IMR-90 (cell line): ENCODE measurements around the gene CCDC40. TPM values are rescaled to one million over a fixed set of nuclear protein-coding genes. Genes with fewer than 3 reads are reported as not detected.

Experiments
- ATAC-seq: fragments of 200-7000 bp; cut with Tn5 transposase; 2 replicates; pipeline ENCODE4 v1.9.1; 2020; ENCODE audit warnings: low read depth, mild to moderate bottlenecking, moderate library complexity
- BruUV-seq: library from RNA; stranded (reverse); fragments of 400-500 nt; replicated peaks from 2 replicates; lab custom pipeline; 2021; lab: Mats Ljungman, UMichigan
- CTCF ChIA-PET: fragments of 300-600 bp; formaldehyde crosslinking; extraction: SDS; loops from one replicate; lab custom pipeline; 2021; ENCODE audit warnings: antibody characterized with exemption; lab: Yijun Ruan, JAX
- POLR2A ChIA-PET: fragments of 300-600 bp; sonication (Branson Sonifier 250); formaldehyde crosslinking; loops from one replicate; lab custom pipeline; 2022; ENCODE audit warnings: antibody characterized with exemption; ENCODE audit not compliant: unreplicated experiment; lab: Charles Lee
- DNase-seq: peaks from one replicate; pipeline ENCODE4 v3.0.0; 2013
- H2AFZ ChIP-seq: replicated peaks from 2 replicates; pipeline ENCODE3; 2013; ENCODE audit warnings: low read length, mild to moderate bottlenecking; ENCODE audit not compliant: poor library complexity
- H2AK5ac ChIP-seq: 2 replicates; pipeline ENCODE4 v1.6.1; 2013; ENCODE audit warnings: low read depth, low read length, inconsistent platforms
- H2AK9ac ChIP-seq: replicated peaks from 2 replicates; pipeline ENCODE3; 2013; ENCODE audit warnings: mild to moderate bottlenecking, low read depth, low read length, moderate library complexity; ENCODE audit not compliant: poor library complexity
- H2BK120ac ChIP-seq: 2 replicates; pipeline ENCODE4 v1.6.1; 2013; ENCODE audit warnings: low read depth, low read length, inconsistent platforms
- H2BK15ac ChIP-seq: 3 replicates; pipeline ENCODE4 v1.6.1; 2013; ENCODE audit warnings: low read depth, low read length, inconsistent platforms
- H2BK20ac ChIP-seq: 2 replicates; pipeline ENCODE4 v1.6.1; 2013; ENCODE audit warnings: low read depth, mild to moderate bottlenecking, inconsistent platforms, low read length, moderate library complexity
- H2BK5ac ChIP-seq: 2 replicates; pipeline ENCODE4 v1.6.1; 2013; ENCODE audit warnings: mild to moderate bottlenecking, low read depth, low read length, inconsistent platforms; ENCODE audit not compliant: poor library complexity, severe bottlenecking
- H3K14ac ChIP-seq: replicated peaks from 2 replicates; pipeline ENCODE4 v1.6.1; 2013; ENCODE audit warnings: low read depth, low read length, inconsistent platforms
- H3K18ac ChIP-seq: 2 replicates; pipeline ENCODE4 v1.6.1; 2013; ENCODE audit warnings: low read depth, low read length, control low read depth
- H3K23ac ChIP-seq: 2 replicates; pipeline ENCODE4 v1.6.1; 2013; ENCODE audit warnings: low read depth, low read length, inconsistent platforms
- H3K27ac ChIP-seq: 2 replicates; pipeline ENCODE4 v1.5.1; 2013; ENCODE audit warnings: mild to moderate bottlenecking, control low read depth, low read length; ENCODE audit not compliant: insufficient read depth
- H3K27me3 ChIP-seq: 2 replicates; pipeline ENCODE4 v1.6.1; 2013; ENCODE audit warnings: low read length; ENCODE audit not compliant: control insufficient read depth, insufficient read depth
- H3K36me3 ChIP-seq: 2 replicates; pipeline ENCODE4 v1.6.1; 2013; ENCODE audit warnings: low read length, mixed read lengths; ENCODE audit not compliant: control insufficient read depth, insufficient read depth
- H3K4ac ChIP-seq: 2 replicates; pipeline ENCODE4 v1.6.1; 2013; ENCODE audit warnings: low read depth, low read length, inconsistent platforms
- H3K4me1 ChIP-seq: 2 replicates; pipeline ENCODE4 v1.6.1; 2013; ENCODE audit warnings: low read length, mixed read lengths; ENCODE audit not compliant: control insufficient read depth, insufficient read depth
- H3K4me2 ChIP-seq: 2 replicates; pipeline ENCODE4 v1.6.1; 2013; ENCODE audit warnings: low read depth, mild to moderate bottlenecking, control low read depth, low read length, moderate library complexity
- H3K4me3 ChIP-seq: 2 replicates; pipeline ENCODE4 v1.5.1; 2013; ENCODE audit warnings: low read depth, mild to moderate bottlenecking, control low read depth, low read length, moderate library complexity; ENCODE audit not compliant: insufficient read depth
- H3K56ac ChIP-seq: 2 replicates; pipeline ENCODE4 v1.6.1; 2013; ENCODE audit warnings: low read length, inconsistent platforms; ENCODE audit not compliant: insufficient read depth; ENCODE audit errors: extremely low read depth
- H3K79me1 ChIP-seq, 2 experiments: 2 replicates each; pipeline ENCODE4 v1.6.1; 2013; ENCODE audit warnings: low read length in 2 of 2, inconsistent platforms in 1 of 2, low read depth in 1 of 2
- H3K9ac ChIP-seq: 2 replicates; pipeline ENCODE4 v1.6.1; 2013; ENCODE audit warnings: low read depth, low read length, control low read depth
- H3K9me1 ChIP-seq: 2 replicates; pipeline ENCODE4 v1.6.1; 2013; ENCODE audit warnings: low read length, inconsistent platforms; ENCODE audit not compliant: insufficient read depth
- H3K9me3 ChIP-seq: 2 replicates; pipeline ENCODE4 v1.6.1; 2013; ENCODE audit warnings: low read length; ENCODE audit not compliant: control insufficient read depth, insufficient read depth
- H4K20me1 ChIP-seq: 2 replicates; pipeline ENCODE4 v1.6.1; 2013; ENCODE audit warnings: low read length, inconsistent platforms; ENCODE audit not compliant: insufficient read depth
- H4K5ac ChIP-seq: 2 replicates; pipeline ENCODE4 v1.6.1; 2013; ENCODE audit warnings: mild to moderate bottlenecking, low read depth, low read length, control low read depth
- H4K8ac ChIP-seq, 2 experiments: 2 replicates each; pipeline ENCODE4 v1.6.1; 2013; ENCODE audit warnings: low read depth in 2 of 2, low read length in 2 of 2, control low read depth in 1 of 2, inconsistent platforms in 1 of 2
- H4K91ac ChIP-seq: 2 replicates; pipeline ENCODE4 v1.6.1; 2013; ENCODE audit warnings: low read depth, low read length, inconsistent platforms; ENCODE audit not compliant: insufficient read depth
- FOS ChIP-seq: fragments of 150-350 bp; IDR thresholded peaks from 2 replicates; pipeline ENCODE4 v1.6.1; 2016; ENCODE audit warnings: low read depth, low read length
- MAZ ChIP-seq: IDR thresholded peaks from 2 replicates; pipeline ENCODE4 v1.6.1; 2012; ENCODE audit warnings: low read depth, mild to moderate bottlenecking, low read length, improper control_type of control experiment, moderate library complexity, borderline replicate concordance
- MXI1 ChIP-seq: IDR thresholded peaks from 2 replicates; pipeline ENCODE4 v1.6.1; 2012; ENCODE audit warnings: low read depth, mild to moderate bottlenecking, low read length, moderate library complexity, borderline replicate concordance
- WGBS, 2 experiments: methylation state at CpG; one replicate each; pipeline versions ENCODE4 v1.1.5 to v1.1.7; 2013; ENCODE audit warnings: missing lambda C conversion rate in 2 of 2; ENCODE audit not compliant: insufficient read length in 1 of 2; ENCODE audit errors: extremely low coverage in 2 of 2; 5-methylcytosine and 5-hydroxymethylcytosine counted together
- dilution Hi-C: fragments of 300-500 bp; cut with HindIII; formaldehyde crosslinking; loops from one replicate; pipeline ENCODE4 v1.14.3; 2018; ENCODE audit warnings: low sequenced_read_pairs; ENCODE audit not compliant: unreplicated experiment
- in situ Hi-C: fragments of 300-500 bp; cut with MboI; formaldehyde crosslinking; loops from 3 replicates; pipeline ENCODE4 v1.14.3; 2019; ENCODE audit warnings: low sequenced_read_pairs, inconsistent platforms, mixed read lengths
- intact Hi-C: fragments of 100-400 bp; cut with micrococcal nuclease; formaldehyde crosslinking; loops from 2 replicates; pipeline ENCODE4 v1.10.0; 2022
- polyA plus RNA-seq, 3 experiments: library from polyadenylated mRNA; depleted of rRNA; stranded (reverse); fragments of >200 nt; gene quantifications; 2 replicates each; pipeline ENCODE4 v1.2.3, GENCODE V29; 2012; ENCODE audit warnings: low replicate concordance in 1 of 3
- total RNA-seq: library from RNA; depleted of rRNA; stranded (reverse); fragments of >200 nt; gene quantifications from 2 replicates; pipeline ENCODE4 v1.2.3, GENCODE V29; 2012

CCDC40 gene
- total and polyA plus RNA-seq, 2 of the 4 experiments (the other 2 are of a cell fraction), result 0.90 to 4.7 TPM

DNA sequence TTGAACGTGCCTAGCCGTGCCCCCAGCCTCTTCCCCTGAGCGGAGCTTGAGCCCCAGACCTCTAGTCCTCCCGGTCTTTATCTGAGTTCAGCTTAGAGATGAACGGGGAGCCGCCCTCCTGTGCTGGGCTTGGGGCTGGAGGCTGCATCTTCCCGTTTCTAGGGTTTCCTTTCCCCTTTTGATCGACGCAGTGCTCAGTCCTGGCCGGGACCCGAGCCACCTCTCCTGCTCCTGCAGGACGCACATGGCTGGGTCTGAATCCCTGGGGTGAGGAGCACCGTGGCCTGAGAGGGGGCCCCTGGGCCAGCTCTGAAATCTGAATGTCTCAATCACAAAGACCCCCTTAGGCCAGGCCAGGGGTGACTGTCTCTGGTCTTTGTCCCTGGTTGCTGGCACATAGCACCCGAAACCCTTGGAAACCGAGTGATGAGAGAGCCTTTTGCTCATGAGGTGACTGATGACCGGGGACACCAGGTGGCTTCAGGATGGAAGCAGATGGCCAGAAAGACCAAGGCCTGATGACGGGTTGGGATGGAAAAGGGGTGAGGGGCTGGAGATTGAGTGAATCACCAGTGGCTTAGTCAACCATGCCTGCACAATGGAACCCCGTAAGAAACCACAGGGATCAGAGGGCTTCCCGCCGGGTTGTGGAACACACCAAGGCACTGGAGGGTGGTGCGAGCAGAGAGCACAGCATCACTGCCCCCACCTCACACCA lies 65.7 kb downstream of the CCDC40 start:
- in situ Hi-C loops, result no loop called here
- intact Hi-C loops, result loop anchor here (1.0 to 5.0 kb wide), 2 partner anchors 45 to 94 kb away; partner anchors contain the start of gene EIF4A3
- Histone ChIP-seq H2AK9ac (peak overlapping the region; percentile 97), H3K23ac (peak overlapping the region; percentile 96), H4K91ac (peak overlapping the region; percentile 75; the same call in 1 of the 2 replicates), H3K14ac (peak overlapping the region; percentile 92), H3K79me1 (peaks cover 0 to 14% of the 10 kb centered on the region in 2 experiments; a peak in 3 of 4 replicates), H4K20me1 (no peaks in the 10 kb centered on the region), H3K9me1 (peaks cover 8% of the 10 kb centered on the region), H3K4me2 (peak overlapping the region; percentile 98), H4K5ac (peak overlapping the region; percentile 93), H2BK15ac (no peak overlapping the region), H3K56ac (peak overlapping the region; percentile 87), H2AFZ (peak overlapping the region; percentile 99), H2BK5ac (peak overlapping the region; percentile 51), H3K9ac (peak overlapping the region; percentile 95), H3K9me3 (no peaks in the 10 kb centered on the region), H3K27ac (peak overlapping the region; percentile 76), H3K18ac (peak overlapping the region; percentile 88; the same call in 1 of the 2 replicates), H3K27me3 (no peaks in the 10 kb centered on the region), H3K4me1 (peaks cover 6% of the 10 kb centered on the region), H2AK5ac (peak overlapping the region; percentile 94), H3K4ac (peak overlapping the region; percentile 93), H2BK20ac (no peak overlapping the region), H3K36me3 (no peaks in the 10 kb centered on the region), H3K4me3 (peak overlapping the region; percentile 98), H4K8ac (peak overlapping the region; percentile 94 to 95), H2BK120ac (peak overlapping the region; percentile 25; the same call in 1 of the 2 replicates)
- DNase-seq, result peak; percentile 77
- ATAC-seq, result peak; percentile 33
- 32% methylated on average over 7 of the region's 21 CpGs; no CpG with 5 or more reads in 1 of the 2 experiments for WGBS, 2 experiments
- dilution Hi-C loops, result no loop called here
- ChIA-PET CTCF (interaction anchor here (0.5 to 1.5 kb wide), 16 partner anchors 9 to 269 kb away, joined by 3 to 14 read pairs (median 4); no protein-coding TSS in a partner anchor), POLR2A (interaction anchor here (0.9 to 1.0 kb wide), 3 partner anchors 12 to 43 kb away, joined by 3 read pairs; no protein-coding TSS in a partner anchor)
- TF ChIP-seq MAZ, result peak; percentile 59; the same call in 1 of the 2 replicates
- TF ChIP-seq FOS, result peak; percentile 23; the same call in 1 of the 2 replicates
- no peak for TF ChIP-seq MXI1
- no TSS peak for BruUV-seq
